ENCODE results near the gene CELF5.
A peak's percentile ranks its signal among the peaks of the same experiment; 100 is the strongest.
"Not testable (repeated sequence)": the region's sequence is repeated elsewhere in the genome, so short reads cannot be mapped to it uniquely, and the experiment has no call there.

Gene CELF5

GRCh38 chr19:3275583-3276340 is 51.3 kb downstream of the CELF5 start:
- peak; percentile 20 for DNase-seq

GRCh38 chr19:3276341-3276799 is 51.9 kb downstream of the CELF5 start:
- no peak for DNase-seq

GRCh38 chr19:3277649-3278048 is 53.2 kb downstream of the CELF5 start:
- DNase-seq = no peak

GRCh38 chr19:3278294-3278693 is 53.8 kb downstream of the CELF5 start:
- DNase-seq = no peak

GRCh38 chr19:3278749-3279148 is 54.3 kb downstream of the CELF5 start:
- DNase-seq = no peak

GRCh38 chr19:3279306-3279705 is 54.8 kb downstream of the CELF5 start:
- no peak for DNase-seq

GRCh38 chr19:3281026-3281425 is 56.6 kb downstream of the CELF5 start:
- no peak for DNase-seq

- no peak for DNase-seq
Measured at GRCh38 chr19:3282155-3282554, 57.7 kb downstream of the CELF5 start.

- DNase-seq = no peak
Measured at GRCh38 chr19:3282564-3282963, 58.1 kb downstream of the CELF5 start.

GRCh38 chr19:3283246-3283751 is 58.8 kb downstream of the CELF5 start:
- DNase-seq = no peak

GRCh38 chr19:3283886-3284657 is 59.6 kb downstream of the CELF5 start:
- no peak for DNase-seq

- DNase-seq = no peak
Measured at GRCh38 chr19:3284759-3285646, 60.5 kb downstream of the CELF5 start.

GRCh38 chr19:3285647-3286176 is 61.3 kb downstream of the CELF5 start:
- DNase-seq = no peak

GRCh38 chr19:3287814-3288213 is 63.4 kb downstream of the CELF5 start:
- no peak for DNase-seq

- not testable (repeated sequence) for DNase-seq
Measured at GRCh38 chr19:3288437-3288836, 64.0 kb downstream of the CELF5 start.

GRCh38 chr19:3289971-3290569 is 65.6 kb downstream of the CELF5 start:
- DNase-seq = peak; percentile 20

GRCh38 chr19:3290858-3291257 is 66.4 kb downstream of the CELF5 start:
- DNase-seq = not testable (repeated sequence)

GRCh38 chr19:3291644-3292043 is 67.2 kb downstream of the CELF5 start:
- no peak for DNase-seq

- DNase-seq = no peak
Measured at GRCh38 chr19:3292958-3293529, 68.6 kb downstream of the CELF5 start.

- no peak for DNase-seq
Measured at GRCh38 chr19:3293560-3293959, 69.1 kb downstream of the CELF5 start.

- DNase-seq = no peak
Measured at GRCh38 chr19:3294080-3294850, 69.8 kb downstream of the CELF5 start.

Measured in DMS79 (cell line).